ENCODE measurements around the gene TPPP. TPM values are rescaled to one million over a fixed set of nuclear protein-coding genes. Genes with fewer than 3 reads are reported as not detected.

TPPP gene
- total and polyA plus RNA-seq, 4 donors = 3.7 to 24.1 (median 5.8) TPM

DNA sequence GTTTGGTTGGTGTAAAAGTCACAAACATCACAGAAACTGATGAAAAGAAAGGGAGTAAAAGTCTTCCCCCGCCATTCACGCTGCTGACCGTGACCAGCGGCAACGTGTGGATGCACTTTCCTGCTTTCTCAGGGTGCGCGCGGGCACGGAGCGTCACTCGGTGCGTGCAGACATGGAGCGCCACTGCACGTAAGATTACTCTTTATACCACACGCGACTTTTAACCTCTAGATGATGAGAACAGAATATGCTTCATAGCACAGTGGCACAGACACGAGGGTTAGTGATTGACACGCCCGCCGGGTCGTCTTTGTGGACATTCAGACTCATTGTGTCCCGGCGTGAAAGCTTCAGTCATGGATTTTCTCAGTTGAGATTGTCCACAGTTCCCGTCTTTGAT lies 65.3 kb downstream of the TPPP start:
- H3K27ac ChIP-seq (ENCODE audit: low read depth in 1 of 2, low read length in 1 of 2) = no peak overlapping the region
- WGBS, 2 donors = 96 to 97% methylated on average over 24 of the region's 24 CpGs
- H3K9ac ChIP-seq (ENCODE audit: insufficient read depth in 1 of 2, low read length in 2 of 2) = no peak overlapping the region
- peaks cover 0 to 20% (median 1%) of the 10 kb centered on the region in 4 donors for H3K36me3 ChIP-seq (ENCODE audit: control insufficient read depth in 4 of 4, insufficient read depth in 4 of 4, low read length in 4 of 4)
- H3K4me3 ChIP-seq = no peak overlapping the region
- no peaks in the 10 kb centered on the region for H3K27me3 ChIP-seq (ENCODE audit: control insufficient read depth in 3 of 3, insufficient read depth in 3 of 3, low read length in 2 of 3)
- H3K4me1 ChIP-seq (ENCODE audit: control insufficient read depth in 5 of 5, insufficient read depth in 5 of 5, low read length in 5 of 5) = no peaks in the 10 kb centered on the region
- H3K9me3 ChIP-seq (ENCODE audit: control insufficient read depth in 4 of 4, insufficient read depth in 3 of 4, low read length in 3 of 4) = no peaks in the 10 kb centered on the region
- no peak for DNase-seq
- no peak for TF ChIP-seq CTCF (IDR thresholded peaks at IDR 0.05; ENCODE audit: control extremely low read depth, extremely low read depth)
- no peak for ATAC-seq (ENCODE audit: insufficient read depth, low FRiP score)

DNA sequence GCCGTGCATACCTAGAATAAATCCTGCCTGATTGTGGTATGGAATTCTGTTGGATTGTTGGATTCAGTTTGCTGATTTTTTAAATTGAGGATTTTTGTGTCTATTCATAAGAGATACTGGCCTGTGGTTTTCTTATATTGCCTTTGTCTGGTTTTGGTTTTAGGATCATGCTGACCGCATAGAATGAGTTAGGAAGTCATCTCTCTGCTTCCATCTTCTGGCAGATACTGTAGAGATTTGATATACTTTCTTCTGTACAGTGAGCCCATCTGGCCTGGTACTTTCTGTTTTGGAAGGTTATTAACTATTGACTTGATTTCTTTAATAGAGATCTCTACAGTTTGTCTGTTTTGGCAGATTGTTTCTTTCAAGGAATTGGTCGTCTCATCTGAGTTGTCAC lies 66.3 kb downstream of the TPPP start:
- TF ChIP-seq CTCF (IDR thresholded peaks at IDR 0.05; ENCODE audit: control extremely low read depth, extremely low read depth) = no peak
- Histone ChIP-seq H3K27ac (ENCODE audit: low read depth in 1 of 2, low read length in 1 of 2) (no peak overlapping the region), H3K4me3 (no peak overlapping the region), H3K36me3 (ENCODE audit: control insufficient read depth in 4 of 4, insufficient read depth in 4 of 4, low read length in 4 of 4) (peaks cover 0 to 24% (median 3%) of the 10 kb centered on the region in 4 donors), H3K9me3 (ENCODE audit: control insufficient read depth in 4 of 4, insufficient read depth in 3 of 4, low read length in 3 of 4) (no peaks in the 10 kb centered on the region), H3K4me1 (ENCODE audit: control insufficient read depth in 5 of 5, insufficient read depth in 5 of 5, low read length in 5 of 5) (no peaks in the 10 kb centered on the region), H3K9ac (ENCODE audit: insufficient read depth in 1 of 2, low read length in 2 of 2) (no peak overlapping the region), H3K27me3 (ENCODE audit: control insufficient read depth in 3 of 3, insufficient read depth in 3 of 3, low read length in 2 of 3) (no peaks in the 10 kb centered on the region)
- WGBS, 2 donors = 90% methylated on average over 3 of the region's 3 CpGs
- DNase-seq (peak in 2 of 3 donors; percentile 38 to 41), ATAC-seq (ENCODE audit: insufficient read depth, low FRiP score) (no peak)

GRCh38 chr5:625516-625915 lies 67.6 kb downstream of the TPPP start:
- Histone ChIP-seq H3K9me3 (ENCODE audit: control insufficient read depth in 4 of 4, insufficient read depth in 3 of 4, low read length in 3 of 4) (no peaks in the 10 kb centered on the region), H3K27ac (ENCODE audit: low read depth in 1 of 2, low read length in 1 of 2) (no peak overlapping the region), H3K4me1 (ENCODE audit: control insufficient read depth in 5 of 5, insufficient read depth in 5 of 5, low read length in 5 of 5) (no peaks in the 10 kb centered on the region), H3K36me3 (ENCODE audit: control insufficient read depth in 4 of 4, insufficient read depth in 4 of 4, low read length in 4 of 4) (peaks cover 0 to 29% (median 5%) of the 10 kb centered on the region in 4 donors), H3K4me3 (no peak overlapping the region), H3K27me3 (ENCODE audit: control insufficient read depth in 3 of 3, insufficient read depth in 3 of 3, low read length in 2 of 3) (no peaks in the 10 kb centered on the region), H3K9ac (ENCODE audit: insufficient read depth in 1 of 2, low read length in 2 of 2) (no peak overlapping the region)
- no peak for ATAC-seq (ENCODE audit: insufficient read depth, low FRiP score)
- no peak for TF ChIP-seq CTCF (IDR thresholded peaks at IDR 0.05; ENCODE audit: control extremely low read depth, extremely low read depth)
- no peak for DNase-seq
- 97% methylated on average over 16 of the region's 16 CpGs for WGBS, 2 donors

GRCh38 chr5:624951-625230 lies 68.3 kb downstream of the TPPP start:
- H3K36me3 ChIP-seq (ENCODE audit: control insufficient read depth in 4 of 4, insufficient read depth in 4 of 4, low read length in 4 of 4) = peaks cover 0 to 35% (median 6%) of the 10 kb centered on the region in 4 donors
- no peak overlapping the region for H3K4me3 ChIP-seq
- no peak overlapping the region for H3K9ac ChIP-seq (ENCODE audit: insufficient read depth in 1 of 2, low read length in 2 of 2)
- no peak for DNase-seq
- H3K27ac ChIP-seq (ENCODE audit: low read depth in 1 of 2, low read length in 1 of 2) = no peak overlapping the region
- no peaks in the 10 kb centered on the region for H3K9me3 ChIP-seq (ENCODE audit: control insufficient read depth in 4 of 4, insufficient read depth in 3 of 4, low read length in 3 of 4)
- no peaks in the 10 kb centered on the region for H3K4me1 ChIP-seq (ENCODE audit: control insufficient read depth in 5 of 5, insufficient read depth in 5 of 5, low read length in 5 of 5)
- H3K27me3 ChIP-seq (ENCODE audit: control insufficient read depth in 3 of 3, insufficient read depth in 3 of 3, low read length in 2 of 3) = no peaks in the 10 kb centered on the region
- no peak for ATAC-seq (ENCODE audit: insufficient read depth, low FRiP score)
- 81 to 83% methylated on average over 13 of the region's 13 CpGs for WGBS, 2 donors
- TF ChIP-seq CTCF (IDR thresholded peaks at IDR 0.05; ENCODE audit: control extremely low read depth, extremely low read depth) = no peak

All from lung (tissue), 12 donors.